Panc1 (cell line): ENCODE results near the gene PDE4B. TPM values are rescaled to one million over a fixed set of nuclear protein-coding genes. Genes with fewer than 3 reads are reported as not detected.
"Not testable (repeated sequence)": the region's sequence is repeated elsewhere in the genome, so short reads cannot be mapped to it uniquely, and the experiment has no call there.

ENCODE experiments used
- ATAC-seq: fragments of 200-7000 bp; cut with Tn5 transposase; 2 replicates; pipeline ENCODE4 v1.9.1; 2020; ENCODE audit warnings: mild to moderate bottlenecking, moderate library complexity
- BruUV-seq: library from RNA; stranded (reverse); fragments of 400-500 nt; replicated peaks from 2 replicates; lab custom pipeline; 2021; lab: Mats Ljungman, UMichigan
- CTCF ChIA-PET: fragments of 300-600 bp; sonication (Branson Sonifier 250); formaldehyde crosslinking; loops from one replicate; lab custom pipeline; 2022; ENCODE audit warnings: antibody characterized with exemption; lab: Charles Lee
- POLR2A ChIA-PET: fragments of 300-600 bp; sonication (Branson Sonifier 250); formaldehyde crosslinking; loops from one replicate; lab custom pipeline; 2022; ENCODE audit warnings: antibody characterized with exemption; lab: Charles Lee
- DNase-seq: peaks from one replicate; pipeline ENCODE4 v3.0.0-alpha.2; 2010; ENCODE audit warnings: low read depth, low spot score
- H3K27ac ChIP-seq: 2 replicates; pipeline ENCODE4 v1.5.1; 2011; ENCODE audit warnings: mild to moderate bottlenecking, low read length, inconsistent platforms
- H3K27me3 ChIP-seq: fragments of 200-500 bp; sonication (Bioruptor generic); 2 replicates; pipeline ENCODE4 v1.6.0; 2014; ENCODE audit warnings: low read length, inconsistent platforms; ENCODE audit not compliant: control insufficient read depth, insufficient read depth
- H3K36me3 ChIP-seq: fragments of 200-500 bp; sonication (Bioruptor generic); 2 replicates; pipeline ENCODE4 v1.5.1; 2014; ENCODE audit warnings: inconsistent platforms, mild to moderate bottlenecking, low read length, moderate library complexity; ENCODE audit not compliant: control insufficient read depth, insufficient read depth
- H3K4me1 ChIP-seq: 2 replicates; pipeline ENCODE4 v1.5.1; 2011; ENCODE audit warnings: inconsistent platforms, mild to moderate bottlenecking, low read length, moderate library complexity; ENCODE audit not compliant: control insufficient read depth, insufficient read depth
- H3K4me3 ChIP-seq, 2 experiments: 2 replicates each; pipeline ENCODE4 v1.5.1; 2011 to 2012; ENCODE audit warnings: low read depth in 2 of 2, low read length in 2 of 2, mild to moderate bottlenecking in 2 of 2, inconsistent platforms in 1 of 2, moderate library complexity in 1 of 2
- H3K9me3 ChIP-seq: fragments of 200-500 bp; sonication (Bioruptor generic); 2 replicates; pipeline ENCODE4 v1.5.1; 2014; ENCODE audit warnings: low read depth, mild to moderate bottlenecking, inconsistent platforms, low read length, moderate library complexity; ENCODE audit not compliant: control insufficient read depth, insufficient read depth
- POLR2AphosphoS5 ChIP-seq: IDR thresholded peaks from 2 replicates; pipeline ENCODE4 v1.6.1; 2012; ENCODE audit warnings: mild to moderate bottlenecking, low read depth, low read length, moderate library complexity
- REST ChIP-seq, 2 experiments: IDR thresholded peaks; 2 replicates each; pipeline ENCODE4 v1.6.1; 2011 to 2012; ENCODE audit warnings: low read depth in 2 of 2, control low read depth in 1 of 2, low read length in 1 of 2, mild to moderate bottlenecking in 1 of 2, moderate library complexity in 1 of 2; ENCODE audit not compliant: insufficient read depth in 1 of 2
- SIN3A ChIP-seq: IDR thresholded peaks from 2 replicates; pipeline ENCODE4 v1.6.1; 2012; ENCODE audit warnings: low read depth, mild to moderate bottlenecking, low read length, moderate library complexity, borderline replicate concordance; ENCODE audit not compliant: insufficient read depth
- TCF7L2 ChIP-seq: IDR thresholded peaks from 2 replicates; pipeline ENCODE4 v1.6.1; 2011; ENCODE audit warnings: mild to moderate bottlenecking, low read depth, low read length, inconsistent platforms
- in situ Hi-C: cut with HindIII; loops from 2 replicates; pipeline ENCODE4 v1.10.0; 2016; ENCODE audit warnings: low sequenced_read_pairs, low pct_unique_long_range_greater_than_20kb
- intact Hi-C: fragments of 100-400 bp; cut with micrococcal nuclease; formaldehyde crosslinking; loops from one replicate; pipeline ENCODE4 v1.10.0; 2022; ENCODE audit not compliant: unreplicated experiment
- total RNA-seq: library from RNA; stranded (reverse); gene quantifications from one replicate; pipeline ENCODE4 v1.2.1, GENCODE V29; 2021; ENCODE audit not compliant: unreplicated experiment
- TF ChIP-seq, protein P1 (sequence below): fragments of 450-650 bp; IDR thresholded peaks from 2 replicates; pipeline ENCODE4 v1.5.1; 2017; ENCODE audit warnings: mild to moderate bottlenecking

PDE4B gene
- total RNA-seq, 1 experiment from 2014 or later, result 0.26 TPM

- ChIA-PET CTCF (no interaction called here), POLR2A (no interaction called here)
- peaks cover 6% of the 10 kb centered on the region; the same call in 1 of the 2 replicates for H3K9me3 ChIP-seq
- in situ Hi-C loops (no loop called here), intact Hi-C loops (no loop called here)
- TF ChIP-seq, protein P1, sequence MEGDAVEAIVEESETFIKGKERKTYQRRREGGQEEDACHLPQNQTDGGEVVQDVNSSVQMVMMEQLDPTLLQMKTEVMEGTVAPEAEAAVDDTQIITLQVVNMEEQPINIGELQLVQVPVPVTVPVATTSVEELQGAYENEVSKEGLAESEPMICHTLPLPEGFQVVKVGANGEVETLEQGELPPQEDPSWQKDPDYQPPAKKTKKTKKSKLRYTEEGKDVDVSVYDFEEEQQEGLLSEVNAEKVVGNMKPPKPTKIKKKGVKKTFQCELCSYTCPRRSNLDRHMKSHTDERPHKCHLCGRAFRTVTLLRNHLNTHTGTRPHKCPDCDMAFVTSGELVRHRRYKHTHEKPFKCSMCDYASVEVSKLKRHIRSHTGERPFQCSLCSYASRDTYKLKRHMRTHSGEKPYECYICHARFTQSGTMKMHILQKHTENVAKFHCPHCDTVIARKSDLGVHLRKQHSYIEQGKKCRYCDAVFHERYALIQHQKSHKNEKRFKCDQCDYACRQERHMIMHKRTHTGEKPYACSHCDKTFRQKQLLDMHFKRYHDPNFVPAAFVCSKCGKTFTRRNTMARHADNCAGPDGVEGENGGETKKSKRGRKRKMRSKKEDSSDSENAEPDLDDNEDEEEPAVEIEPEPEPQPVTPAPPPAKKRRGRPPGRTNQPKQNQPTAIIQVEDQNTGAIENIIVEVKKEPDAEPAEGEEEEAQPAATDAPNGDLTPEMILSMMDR, result no peak
- no peaks in the 10 kb centered on the region for H3K27me3 ChIP-seq
- H3K36me3 ChIP-seq, result no peaks in the 10 kb centered on the region
- BruUV-seq, result no TSS peak
- ATAC-seq (no peak), DNase-seq (no peak)
- H3K4me1 ChIP-seq, result no peaks in the 10 kb centered on the region
- H3K4me3 ChIP-seq, result no peak overlapping the region
- no peak overlapping the region for H3K27ac ChIP-seq
Measured at GRCh38 chr1:65850281-65850680, 57.6 kb downstream of the PDE4B start.

GRCh38 chr1:65856591-65856990 lies 63.9 kb downstream of the PDE4B start:
- intact Hi-C loops, H3K4me3 ChIP-seq, H3K27me3 ChIP-seq, H3K27ac ChIP-seq, H3K4me1 ChIP-seq, ATAC-seq, CTCF ChIA-PET, POLR2A ChIA-PET, DNase-seq, BruUV-seq, H3K36me3 ChIP-seq, H3K9me3 ChIP-seq, in situ Hi-C loops: not testable (repeated sequence)

DNA sequence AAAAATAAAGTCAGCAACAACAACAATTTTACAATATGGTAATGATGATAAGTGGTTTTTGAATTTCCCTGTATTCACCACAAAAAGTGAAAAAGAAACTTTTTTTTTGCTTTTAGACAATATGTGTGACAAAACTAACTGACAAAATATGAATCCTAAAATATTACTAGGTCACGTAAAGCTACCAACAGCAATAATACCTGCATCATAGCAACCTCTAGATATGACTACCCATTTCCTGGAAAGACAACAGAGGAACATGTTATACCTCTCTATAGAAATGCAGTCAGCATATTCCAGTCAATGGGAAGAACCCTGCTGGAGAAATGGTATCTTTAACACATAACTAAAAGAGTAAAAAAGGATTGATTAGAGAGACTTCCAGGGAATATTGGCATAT lies 73.7 kb downstream of the PDE4B start:
- intact Hi-C loops (no loop called here), in situ Hi-C loops (no loop called here)
- ATAC-seq (no peak), DNase-seq (no peak)
- Histone ChIP-seq H3K27ac (no peak overlapping the region), H3K4me3 (no peak overlapping the region), H3K4me1 (no peaks in the 10 kb centered on the region), H3K36me3 (no peaks in the 10 kb centered on the region), H3K9me3 (no peaks in the 10 kb centered on the region), H3K27me3 (no peaks in the 10 kb centered on the region)
- ChIA-PET CTCF (no interaction called here), POLR2A (no interaction called here)
- TF ChIP-seq REST (IDR thresholded peaks at IDR 0.05; ENCODE audit: insufficient read depth in 1 of 2, low read depth in 2 of 2, low read length in 1 of 2) (no peak), POLR2AphosphoS5 (no peak), SIN3A (no peak), TCF7L2 (no peak)
- TF ChIP-seq, protein P1, result no peak
- BruUV-seq, result no TSS peak
